K562 (cell line): ENCODE data around the gene TMCC2. TPM values are rescaled to one million over a fixed set of nuclear protein-coding genes. Genes with fewer than 3 reads are reported as not detected.

Experiments used
- ARID3B ChIP-seq: fragments of 250-450 bp; sonication (Bioruptor Pico); IDR thresholded peaks from 2 replicates; pipeline ENCODE4 v1.4.0; 2020; ENCODE audit warnings: borderline replicate concordance
- BCL6 ChIP-seq: fragments of 250-450 bp; sonication (Bioruptor Pico); IDR thresholded peaks from 2 replicates; pipeline ENCODE4 v1.4.0; 2020
- BDP1 ChIP-seq: IDR thresholded peaks from 3 replicates; pipeline ENCODE4 v1.6.1; 2011; ENCODE audit not compliant: insufficient read length, insufficient read depth
- CBFA2T2 ChIP-seq: fragments of 450-650 bp; conservative IDR thresholded peaks from 2 replicates; pipeline ENCODE4 v1.6.1; 2017; ENCODE audit warnings: mild to moderate bottlenecking
- CGGBP1 ChIP-seq: fragments of 250-450 bp; sonication (Bioruptor Pico); IDR thresholded peaks from 2 replicates; pipeline ENCODE4 v1.9.0; 2021; ENCODE audit warnings: mild to moderate bottlenecking
- CHD4 ChIP-seq: fragments of 200-600 bp; sonication (generic); IDR thresholded peaks from 3 replicates; pipeline ENCODE4 v1.6.1; 2012; ENCODE audit warnings: low read depth, mild to moderate bottlenecking, mixed read lengths, low read length, inconsistent platforms; ENCODE audit not compliant: insufficient read depth, insufficient replicate concordance, poor library complexity, severe bottlenecking
- CSDE1 ChIP-seq, 2 experiments: fragments of 450-650 bp; IDR thresholded peaks; 2 replicates each; pipeline ENCODE4 v1.6.1; 2016; ENCODE audit warnings: mild to moderate bottlenecking in 1 of 2
- ELF4 ChIP-seq: fragments of 450-650 bp; formaldehyde crosslinking; IDR thresholded peaks from 2 replicates; pipeline ENCODE4 v1.4.0; 2022; ENCODE audit warnings: missing genetic modification characterization
- ETV1 ChIP-seq: fragments of 450-650 bp; conservative IDR thresholded peaks from 2 replicates; pipeline ENCODE4 v1.6.1; 2016; ENCODE audit warnings: missing genetic modification characterization, control low read depth, low read depth, missing compliant biosample characterization
- GTF3C2 ChIP-seq: IDR thresholded peaks from 3 replicates; pipeline ENCODE4 v1.6.1; 2011; ENCODE audit warnings: borderline replicate concordance, mild to moderate bottlenecking, moderate library complexity; ENCODE audit not compliant: insufficient read length; ENCODE audit errors: extremely low read depth
- IRF9 ChIP-seq: fragments of 450-650 bp; IDR thresholded peaks from 2 replicates; pipeline ENCODE4 v1.6.1; 2016; ENCODE audit warnings: missing biosample characterization, missing genetic modification characterization
- KAT8 ChIP-seq: fragments of 450-650 bp; IDR thresholded peaks from 2 replicates; pipeline ENCODE4 v1.6.1; 2016; ENCODE audit warnings: low read depth, mild to moderate bottlenecking
- MCM7 ChIP-seq, 2 experiments: fragments of 450-650 bp; IDR thresholded peaks; 2 replicates each; pipeline ENCODE4 v1.6.1; 2016 to 2018
- MEF2A ChIP-seq: IDR thresholded peaks from 2 replicates; pipeline ENCODE4 v1.6.1; 2011; ENCODE audit warnings: low read depth, mild to moderate bottlenecking, low read length, moderate library complexity; ENCODE audit not compliant: control insufficient read depth
- NR1H2 ChIP-seq: sonication (generic); formaldehyde crosslinking; IDR thresholded peaks from 2 replicates; pipeline ENCODE4 v1.4.0; 2020; ENCODE audit warnings: mild to moderate bottlenecking, missing genetic modification reagents
- PHF20 ChIP-seq: fragments of 450-650 bp; IDR thresholded peaks from 2 replicates; pipeline ENCODE4 v1.6.1; 2018; ENCODE audit not compliant: partially characterized antibody
- RFX1 ChIP-seq: fragments of 450-650 bp; IDR thresholded peaks from 2 replicates; pipeline ENCODE4 v1.6.1; 2016; ENCODE audit warnings: mild to moderate bottlenecking, moderate library complexity
- SRSF3 ChIP-seq: fragments of 200-400 bp; formaldehyde crosslinking; IDR thresholded peaks from 2 replicates; pipeline ENCODE4 v1.6.1; 2016; ENCODE audit warnings: mild to moderate bottlenecking, low read length, moderate library complexity; ENCODE audit not compliant: insufficient read depth
- TBL1XR1 ChIP-seq, 2 experiments: IDR thresholded peaks; 2 replicates each; pipeline ENCODE4 v1.6.1; 2012; ENCODE audit warnings: improper control_type of control experiment in 2 of 2, low read length in 2 of 2, mild to moderate bottlenecking in 1 of 2
- ZBTB1 ChIP-seq: sonication (generic); formaldehyde crosslinking; IDR thresholded peaks from 2 replicates; pipeline ENCODE4 v1.8.1; 2023; ENCODE audit warnings: missing genetic modification reagents, low read depth, mild to moderate bottlenecking, borderline replicate concordance
- ZFP1 ChIP-seq: fragments of 450-650 bp; formaldehyde crosslinking; IDR thresholded peaks from 2 replicates; pipeline ENCODE4 v1.4.0; 2020; ENCODE audit warnings: mild to moderate bottlenecking, mixed read lengths
- ZNF224 ChIP-seq: sonication (generic); formaldehyde crosslinking; IDR thresholded peaks from 2 replicates; pipeline ENCODE4 v1.8.0; 2022; ENCODE audit warnings: mild to moderate bottlenecking, missing genetic modification reagents
- ZNF253 ChIP-seq: fragments of 250-450 bp; sonication (Bioruptor Pico); conservative IDR thresholded peaks from 2 replicates; pipeline ENCODE4 v1.6.1; 2021; ENCODE audit warnings: mild to moderate bottlenecking
- ZNF444 ChIP-seq: fragments of 250-450 bp; sonication (Bioruptor Pico); IDR thresholded peaks from 2 replicates; pipeline ENCODE4 v1.4.0; 2020; ENCODE audit warnings: mild to moderate bottlenecking, moderate library complexity
- polyA plus RNA-seq, 8 experiments: library from polyadenylated mRNA; depleted of rRNA in 4 of 8; stranded (reverse) in 5 of 8; unstranded in 3 of 8; fragments of >200 nt; fragmentation: Nextera tagmentation in 2 of 8; fragmentation: Illumina TruSeq in 1 of 8; extraction: Ambion mirVana in 2 of 8; extraction: Trizol in 1 of 8; gene quantifications; 2 replicates each; pipeline versions ENCODE4 v1.2.1 to v1.2.3, GENCODE V29; 2011 to 2014; ENCODE audit warnings: inconsistent platforms in 1 of 8, missing spikeins in 1 of 8
- total RNA-seq, 7 experiments: library from RNA; depleted of rRNA in 6 of 7; stranded (reverse); fragments of >200 nt in 6 of 7; fragmentation: Illumina TruSeq in 2 of 7; extraction: Trizol in 2 of 7; gene quantifications; 2 replicates each; pipeline versions ENCODE4 v1.2.1 to v1.2.3, GENCODE V29; 2011 to 2021; ENCODE audit warnings: low replicate concordance in 1 of 7

TMCC2 gene
- total and polyA plus RNA-seq, 9 of the 15 experiments (the other 6 are each of a cell fraction or from before 2014, with no cell fraction given): 0.06 to 1.8 (median 0.98) TPM

GRCh38 chr1:205267306-205267902, 39.7 kb downstream of the TMCC2 start (continued):
- TF ChIP-seq CGGBP1 (CRISPR knock-in tag): no peak
- no peak for TF ChIP-seq ELF4
- TF ChIP-seq ARID3B: no peak
- peak; percentile 58 for TF ChIP-seq CBFA2T2
- no peak for TF ChIP-seq BCL6 (CRISPR knock-in tag)
- TF ChIP-seq CSDE1 (IDR thresholded peaks at IDR 0.05): 0 out of 4 replicates have a peak, but pooled peaks of 1 of the 2 experiments have one; percentile 38
- no peak for TF ChIP-seq ZNF253
- TF ChIP-seq KAT8: no peak
- no peak for TF ChIP-seq GTF3C2
- peak in 1 of 2 experiments; percentile 73; a peak in 1 of 4 replicates for TF ChIP-seq TBL1XR1 (IDR thresholded peaks at IDR 0.05; ENCODE audit: low read length in 2 of 2)
- no peak for TF ChIP-seq RFX1
- no peak for TF ChIP-seq SRSF3
- TF ChIP-seq PHF20: no peak
- TF ChIP-seq ZNF444 (CRISPR knock-in tag): no peak
- no peak for TF ChIP-seq ZBTB1
- TF ChIP-seq ETV1 (tag): peak; percentile 90
- no peak for TF ChIP-seq CHD4
- TF ChIP-seq IRF9 (tag): no peak
- TF ChIP-seq NR1H2 (CRISPR knock-in tag): no peak
- no peak for TF ChIP-seq ZFP1 (CRISPR knock-in tag)
- TF ChIP-seq ZNF224 (CRISPR knock-in tag): no peak
- TF ChIP-seq BDP1: no peak
- TF ChIP-seq MEF2A: peak; percentile 42; the same call in 1 of the 2 replicates
- TF ChIP-seq MCM7 (IDR thresholded peaks at IDR 0.05): no peak
